HEK293 (cell line): ENCODE data around the gene CACNB2.
"Not testable (repeated sequence)": the region's sequence is repeated elsewhere in the genome, so short reads cannot be mapped to it uniquely, and the experiment has no call there.

Experiments
- CTCF ChIA-PET: fragments of 350-600 bp; formaldehyde crosslinking; extraction: SDS; loops from one replicate; lab custom pipeline; 2021; ENCODE audit warnings: antibody characterized with exemption; lab: Yijun Ruan, JAX
- POLR2A ChIA-PET: fragments of 300-600 bp; formaldehyde crosslinking; extraction: SDS; loops from one replicate; lab custom pipeline; 2020; ENCODE audit warnings: antibody characterized with exemption, inconsistent platforms; lab: Yijun Ruan, JAX
- H3K27ac ChIP-seq: fragments of 200-500 bp; sonication (Bioruptor generic); 2 replicates; pipeline ENCODE4 v1.5.1; 2014; ENCODE audit warnings: low read depth, low read length, control low read depth, inconsistent platforms; ENCODE audit errors: extremely low read depth
- H3K36me3 ChIP-seq, 2 experiments: fragments of 200-500 bp in 1 of 2; sonication (Bioruptor generic) in 1 of 2; 1 replicate in 1 of 2; 2 replicates in 1 of 2; pipeline ENCODE4 v1.5.1; 2014 to 2017; ENCODE audit warnings: inconsistent platforms in 2 of 2, low read length in 2 of 2; ENCODE audit not compliant: control insufficient read depth in 2 of 2, insufficient read depth in 1 of 2
- H3K4me1 ChIP-seq: fragments of 200-500 bp; sonication (Bioruptor generic); 2 replicates; pipeline ENCODE4 v1.5.1; 2014; ENCODE audit warnings: mild to moderate bottlenecking, low read length, inconsistent platforms; ENCODE audit not compliant: control insufficient read depth, insufficient read depth
- H3K4me3 ChIP-seq: 2 replicates; pipeline ENCODE4 v1.5.1; 2011; ENCODE audit warnings: low read depth, mild to moderate bottlenecking, control low read depth, low read length, moderate library complexity
- H3K9me3 ChIP-seq: fragments of 200-500 bp; sonication (Bioruptor generic); 2 replicates; pipeline ENCODE4 v1.5.1; 2014; ENCODE audit warnings: low read depth, low read length, inconsistent platforms; ENCODE audit not compliant: control insufficient read depth, insufficient read depth
- GFI1B ChIP-seq: fragments of 450-650 bp; formaldehyde crosslinking; IDR thresholded peaks from 2 replicates; pipeline ENCODE4 v1.5.1; 2016; ENCODE audit warnings: missing biosample characterization, missing genetic modification characterization
- ZBTB8A ChIP-seq: fragments of 450-650 bp; formaldehyde crosslinking; IDR thresholded peaks from 2 replicates; pipeline ENCODE4 v1.5.1; 2016; ENCODE audit warnings: missing biosample characterization, missing genetic modification characterization
- ZNF140 ChIP-seq: fragments of 450-650 bp; formaldehyde crosslinking; IDR thresholded peaks from 2 replicates; pipeline ENCODE4 v1.5.1; 2016; ENCODE audit warnings: missing biosample characterization, missing genetic modification characterization
- ZNF266 ChIP-seq: fragments of 450-650 bp; formaldehyde crosslinking; IDR thresholded peaks from 2 replicates; pipeline ENCODE4 v1.5.1; 2016; ENCODE audit warnings: missing biosample characterization, missing genetic modification characterization, low read depth
- ZNF292 ChIP-seq: fragments of 450-650 bp; formaldehyde crosslinking; IDR thresholded peaks from 2 replicates; pipeline ENCODE4 v1.5.1; 2016; ENCODE audit warnings: low read depth, missing biosample characterization, missing genetic modification characterization, borderline replicate concordance
- ZNF394 ChIP-seq: fragments of 450-650 bp; formaldehyde crosslinking; IDR thresholded peaks from 2 replicates; pipeline ENCODE4 v1.5.1; 2016; ENCODE audit warnings: missing biosample characterization, missing genetic modification characterization, mild to moderate bottlenecking, moderate library complexity, borderline replicate concordance
- ZNF426 ChIP-seq: fragments of 450-650 bp; formaldehyde crosslinking; IDR thresholded peaks from 2 replicates; pipeline ENCODE4 v1.5.1; 2017; ENCODE audit warnings: missing biosample characterization, missing genetic modification characterization, mild to moderate bottlenecking, inconsistent platforms, moderate library complexity
- ZNF510 ChIP-seq: fragments of 450-650 bp; formaldehyde crosslinking; IDR thresholded peaks from 2 replicates; pipeline ENCODE4 v1.5.1; 2018; ENCODE audit warnings: mild to moderate bottlenecking, missing genetic modification characterization, missing biosample characterization; ENCODE audit not compliant: insufficient replicate concordance
- ZNF555 ChIP-seq: fragments of 450-650 bp; formaldehyde crosslinking; conservative IDR thresholded peaks from 2 replicates; pipeline ENCODE4 v1.5.1; 2017; ENCODE audit warnings: missing biosample characterization, mild to moderate bottlenecking, missing genetic modification characterization, inconsistent platforms
- ZNF558 ChIP-seq: fragments of 450-650 bp; formaldehyde crosslinking; IDR thresholded peaks from 2 replicates; pipeline ENCODE4 v1.5.1; 2016; ENCODE audit warnings: missing biosample characterization, missing genetic modification characterization
- ZNF623 ChIP-seq: fragments of 450-650 bp; formaldehyde crosslinking; IDR thresholded peaks from 2 replicates; pipeline ENCODE4 v1.5.1; 2016; ENCODE audit warnings: missing biosample characterization, missing genetic modification characterization
- ZNF629 ChIP-seq: fragments of 450-650 bp; formaldehyde crosslinking; IDR thresholded peaks from 2 replicates; pipeline ENCODE4 v1.5.1; 2017; ENCODE audit warnings: missing biosample characterization, missing genetic modification characterization
- ZNF654 ChIP-seq: fragments of 450-650 bp; formaldehyde crosslinking; IDR thresholded peaks from 2 replicates; pipeline ENCODE4 v1.5.1; 2016; ENCODE audit warnings: low read depth, missing biosample characterization, missing genetic modification characterization
- ZXDB ChIP-seq: fragments of 450-650 bp; formaldehyde crosslinking; IDR thresholded peaks from 2 replicates; pipeline ENCODE4 v1.5.1; 2016; ENCODE audit warnings: missing biosample characterization, missing genetic modification characterization
- TF ChIP-seq, protein P1 (sequence below): fragments of 450-650 bp; formaldehyde crosslinking; IDR thresholded peaks from 2 replicates; pipeline ENCODE4 v1.5.1; 2016; ENCODE audit warnings: missing biosample characterization, missing genetic modification characterization
- TF ChIP-seq, protein P2 (sequence below): fragments of 450-650 bp; formaldehyde crosslinking; conservative IDR thresholded peaks from 2 replicates; pipeline ENCODE4 v1.5.1; 2016; ENCODE audit warnings: low read depth, missing biosample characterization, missing genetic modification characterization
- TF ChIP-seq, protein P3 (sequence below): fragments of 450-650 bp; formaldehyde crosslinking; conservative IDR thresholded peaks from 2 replicates; pipeline ENCODE4 v1.5.1; 2016; ENCODE audit warnings: low read depth, missing biosample characterization, missing genetic modification characterization

Gene CACNB2

DNA sequence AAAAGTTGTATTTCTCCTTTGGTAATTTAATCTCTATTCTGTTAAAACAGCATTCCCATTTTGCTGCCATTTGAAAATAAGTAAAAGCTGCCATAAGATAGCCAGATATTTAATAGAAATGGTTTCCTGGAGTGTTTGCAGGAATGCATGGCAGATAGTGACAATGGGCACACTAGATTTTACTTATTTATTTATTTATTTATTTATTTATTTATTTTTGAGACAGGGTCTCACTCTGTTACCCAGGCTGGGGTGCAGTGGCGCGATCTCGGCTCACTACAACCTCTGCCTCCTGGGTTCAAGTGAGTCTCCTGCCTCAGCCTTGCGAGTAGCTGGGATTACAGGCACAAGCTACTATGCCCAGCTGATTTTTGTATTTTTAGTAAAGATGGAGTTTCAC lies 13.2 kb downstream of the CACNB2 start:
- H3K36me3 ChIP-seq, H3K27ac ChIP-seq, CTCF ChIA-PET, H3K9me3 ChIP-seq, H3K4me3 ChIP-seq, H3K4me1 ChIP-seq, POLR2A ChIA-PET: not testable (repeated sequence)
- TF ChIP-seq ZNF555 (tag by site-specific recombination) (peak; percentile 49), ZNF292 (tag by site-specific recombination) (peak; percentile 54; the same call in 1 of the 2 replicates), GFI1B (0 out of 2 replicates have a peak, but pooled peaks have one; percentile 13), ZNF140 (tag by site-specific recombination) (peak; percentile 57; the same call in 1 of the 2 replicates), ZNF654 (tag by site-specific recombination) (0 out of 2 replicates have a peak, but pooled peaks have one; percentile 17), ZBTB8A (tag by site-specific recombination) (peak; percentile 54), ZNF510 (tag by site-specific recombination) (peak; percentile 14), ZXDB (tag by site-specific recombination) (0 out of 2 replicates have a peak, but pooled peaks have one; percentile 41), ZNF394 (peak; percentile 82; the same call in 1 of the 2 replicates), ZNF266 (tag by site-specific recombination) (peak; percentile 64; the same call in 1 of the 2 replicates), ZNF623 (tag by site-specific recombination) (peak; percentile 62), ZNF426 (peak; percentile 63), ZNF558 (0 out of 2 replicates have a peak, but pooled peaks have one; percentile 29), ZNF629 (0 out of 2 replicates have a peak, but pooled peaks have one; percentile 19)
- TF ChIP-seq, protein P1, sequence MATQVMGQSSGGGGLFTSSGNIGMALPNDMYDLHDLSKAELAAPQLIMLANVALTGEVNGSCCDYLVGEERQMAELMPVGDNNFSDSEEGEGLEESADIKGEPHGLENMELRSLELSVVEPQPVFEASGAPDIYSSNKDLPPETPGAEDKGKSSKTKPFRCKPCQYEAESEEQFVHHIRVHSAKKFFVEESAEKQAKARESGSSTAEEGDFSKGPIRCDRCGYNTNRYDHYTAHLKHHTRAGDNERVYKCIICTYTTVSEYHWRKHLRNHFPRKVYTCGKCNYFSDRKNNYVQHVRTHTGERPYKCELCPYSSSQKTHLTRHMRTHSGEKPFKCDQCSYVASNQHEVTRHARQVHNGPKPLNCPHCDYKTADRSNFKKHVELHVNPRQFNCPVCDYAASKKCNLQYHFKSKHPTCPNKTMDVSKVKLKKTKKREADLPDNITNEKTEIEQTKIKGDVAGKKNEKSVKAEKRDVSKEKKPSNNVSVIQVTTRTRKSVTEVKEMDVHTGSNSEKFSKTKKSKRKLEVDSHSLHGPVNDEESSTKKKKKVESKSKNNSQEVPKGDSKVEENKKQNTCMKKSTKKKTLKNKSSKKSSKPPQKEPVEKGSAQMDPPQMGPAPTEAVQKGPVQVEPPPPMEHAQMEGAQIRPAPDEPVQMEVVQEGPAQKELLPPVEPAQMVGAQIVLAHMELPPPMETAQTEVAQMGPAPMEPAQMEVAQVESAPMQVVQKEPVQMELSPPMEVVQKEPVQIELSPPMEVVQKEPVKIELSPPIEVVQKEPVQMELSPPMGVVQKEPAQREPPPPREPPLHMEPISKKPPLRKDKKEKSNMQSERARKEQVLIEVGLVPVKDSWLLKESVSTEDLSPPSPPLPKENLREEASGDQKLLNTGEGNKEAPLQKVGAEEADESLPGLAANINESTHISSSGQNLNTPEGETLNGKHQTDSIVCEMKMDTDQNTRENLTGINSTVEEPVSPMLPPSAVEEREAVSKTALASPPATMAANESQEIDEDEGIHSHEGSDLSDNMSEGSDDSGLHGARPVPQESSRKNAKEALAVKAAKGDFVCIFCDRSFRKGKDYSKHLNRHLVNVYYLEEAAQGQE (tag by site-specific recombination) = 0 out of 2 replicates have a peak, but pooled peaks have one; percentile 21
- TF ChIP-seq, protein P2, sequence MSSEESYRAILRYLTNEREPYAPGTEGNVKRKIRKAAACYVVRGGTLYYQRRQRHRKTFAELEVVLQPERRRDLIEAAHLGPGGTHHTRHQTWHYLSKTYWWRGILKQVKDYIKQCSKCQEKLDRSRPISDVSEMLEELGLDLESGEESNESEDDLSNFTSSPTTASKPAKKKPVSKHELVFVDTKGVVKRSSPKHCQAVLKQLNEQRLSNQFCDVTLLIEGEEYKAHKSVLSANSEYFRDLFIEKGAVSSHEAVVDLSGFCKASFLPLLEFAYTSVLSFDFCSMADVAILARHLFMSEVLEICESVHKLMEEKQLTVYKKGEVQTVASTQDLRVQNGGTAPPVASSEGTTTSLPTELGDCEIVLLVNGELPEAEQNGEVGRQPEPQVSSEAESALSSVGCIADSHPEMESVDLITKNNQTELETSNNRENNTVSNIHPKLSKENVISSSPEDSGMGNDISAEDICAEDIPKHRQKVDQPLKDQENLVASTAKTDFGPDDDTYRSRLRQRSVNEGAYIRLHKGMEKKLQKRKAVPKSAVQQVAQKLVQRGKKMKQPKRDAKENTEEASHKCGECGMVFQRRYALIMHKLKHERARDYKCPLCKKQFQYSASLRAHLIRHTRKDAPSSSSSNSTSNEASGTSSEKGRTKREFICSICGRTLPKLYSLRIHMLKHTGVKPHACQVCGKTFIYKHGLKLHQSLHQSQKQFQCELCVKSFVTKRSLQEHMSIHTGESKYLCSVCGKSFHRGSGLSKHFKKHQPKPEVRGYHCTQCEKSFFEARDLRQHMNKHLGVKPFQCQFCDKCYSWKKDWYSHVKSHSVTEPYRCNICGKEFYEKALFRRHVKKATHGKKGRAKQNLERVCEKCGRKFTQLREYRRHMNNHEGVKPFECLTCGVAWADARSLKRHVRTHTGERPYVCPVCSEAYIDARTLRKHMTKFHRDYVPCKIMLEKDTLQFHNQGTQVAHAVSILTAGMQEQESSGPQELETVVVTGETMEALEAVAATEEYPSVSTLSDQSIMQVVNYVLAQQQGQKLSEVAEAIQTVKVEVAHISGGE (tag by site-specific recombination) = peak; percentile 55
- TF ChIP-seq, protein P3, sequence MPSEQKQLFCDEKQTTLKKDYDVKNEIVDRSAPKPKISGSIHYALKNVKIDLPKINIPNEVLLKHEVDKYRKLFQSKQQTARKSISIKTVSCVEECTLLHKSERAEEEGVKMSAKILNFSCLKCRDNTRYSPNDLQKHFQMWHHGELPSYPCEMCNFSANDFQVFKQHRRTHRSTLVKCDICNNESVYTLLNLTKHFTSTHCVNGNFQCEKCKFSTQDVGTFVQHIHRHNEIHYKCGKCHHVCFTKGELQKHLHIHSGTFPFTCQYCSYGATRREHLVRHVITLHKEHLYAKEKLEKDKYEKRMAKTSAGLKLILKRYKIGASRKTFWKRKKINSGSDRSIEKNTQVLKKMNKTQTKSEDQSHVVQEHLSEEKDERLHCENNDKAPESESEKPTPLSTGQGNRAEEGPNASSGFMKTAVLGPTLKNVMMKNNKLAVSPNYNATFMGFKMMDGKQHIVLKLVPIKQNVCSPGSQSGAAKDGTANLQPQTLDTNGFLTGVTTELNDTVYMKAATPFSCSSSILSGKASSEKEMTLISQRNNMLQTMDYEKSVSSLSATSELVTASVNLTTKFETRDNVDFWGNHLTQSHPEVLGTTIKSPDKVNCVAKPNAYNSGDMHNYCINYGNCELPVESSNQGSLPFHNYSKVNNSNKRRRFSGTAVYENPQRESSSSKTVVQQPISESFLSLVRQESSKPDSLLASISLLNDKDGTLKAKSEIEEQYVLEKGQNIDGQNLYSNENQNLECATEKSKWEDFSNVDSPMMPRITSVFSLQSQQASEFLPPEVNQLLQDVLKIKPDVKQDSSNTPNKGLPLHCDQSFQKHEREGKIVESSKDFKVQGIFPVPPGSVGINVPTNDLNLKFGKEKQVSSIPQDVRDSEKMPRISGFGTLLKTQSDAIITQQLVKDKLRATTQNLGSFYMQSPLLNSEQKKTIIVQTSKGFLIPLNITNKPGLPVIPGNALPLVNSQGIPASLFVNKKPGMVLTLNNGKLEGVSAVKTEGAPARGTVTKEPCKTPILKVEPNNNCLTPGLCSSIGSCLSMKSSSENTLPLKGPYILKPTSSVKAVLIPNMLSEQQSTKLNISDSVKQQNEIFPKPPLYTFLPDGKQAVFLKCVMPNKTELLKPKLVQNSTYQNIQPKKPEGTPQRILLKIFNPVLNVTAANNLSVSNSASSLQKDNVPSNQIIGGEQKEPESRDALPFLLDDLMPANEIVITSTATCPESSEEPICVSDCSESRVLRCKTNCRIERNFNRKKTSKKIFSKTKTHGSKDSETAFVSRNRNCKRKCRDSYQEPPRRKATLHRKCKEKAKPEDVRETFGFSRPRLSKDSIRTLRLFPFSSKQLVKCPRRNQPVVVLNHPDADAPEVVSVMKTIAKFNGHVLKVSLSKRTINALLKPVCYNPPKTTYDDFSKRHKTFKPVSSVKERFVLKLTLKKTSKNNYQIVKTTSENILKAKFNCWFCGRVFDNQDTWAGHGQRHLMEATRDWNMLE (tag by site-specific recombination) = peak; percentile 76
